LNCaP clone FGC (cell line): ENCODE measurements around the gene ZBTB39.

Experiments used
- DNase-seq: peaks from one replicate; pipeline ENCODE4 v3.0.0-alpha.2; 2011; ENCODE audit warnings: low read depth
- H3K4me3 ChIP-seq: 2 replicates; pipeline ENCODE4 v1.5.1; 2011; ENCODE audit warnings: mild to moderate bottlenecking, low read depth, low read length, control low read depth
- TF ChIP-seq, protein P1 (sequence below): IDR thresholded peaks from 2 replicates; pipeline ENCODE4 v1.5.1; 2012; ENCODE audit warnings: mild to moderate bottlenecking; ENCODE audit not compliant: control insufficient read depth, insufficient read depth; ENCODE audit errors: extremely low read depth

The ZBTB39 gene

GRCh38 chr12:57006809-57007475, 596 bp upstream of the ZBTB39 start:
- peak overlapping the region; percentile 49 for H3K4me3 ChIP-seq
- no peak for DNase-seq
- TF ChIP-seq, protein P1, sequence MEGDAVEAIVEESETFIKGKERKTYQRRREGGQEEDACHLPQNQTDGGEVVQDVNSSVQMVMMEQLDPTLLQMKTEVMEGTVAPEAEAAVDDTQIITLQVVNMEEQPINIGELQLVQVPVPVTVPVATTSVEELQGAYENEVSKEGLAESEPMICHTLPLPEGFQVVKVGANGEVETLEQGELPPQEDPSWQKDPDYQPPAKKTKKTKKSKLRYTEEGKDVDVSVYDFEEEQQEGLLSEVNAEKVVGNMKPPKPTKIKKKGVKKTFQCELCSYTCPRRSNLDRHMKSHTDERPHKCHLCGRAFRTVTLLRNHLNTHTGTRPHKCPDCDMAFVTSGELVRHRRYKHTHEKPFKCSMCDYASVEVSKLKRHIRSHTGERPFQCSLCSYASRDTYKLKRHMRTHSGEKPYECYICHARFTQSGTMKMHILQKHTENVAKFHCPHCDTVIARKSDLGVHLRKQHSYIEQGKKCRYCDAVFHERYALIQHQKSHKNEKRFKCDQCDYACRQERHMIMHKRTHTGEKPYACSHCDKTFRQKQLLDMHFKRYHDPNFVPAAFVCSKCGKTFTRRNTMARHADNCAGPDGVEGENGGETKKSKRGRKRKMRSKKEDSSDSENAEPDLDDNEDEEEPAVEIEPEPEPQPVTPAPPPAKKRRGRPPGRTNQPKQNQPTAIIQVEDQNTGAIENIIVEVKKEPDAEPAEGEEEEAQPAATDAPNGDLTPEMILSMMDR = no peak

DNA sequence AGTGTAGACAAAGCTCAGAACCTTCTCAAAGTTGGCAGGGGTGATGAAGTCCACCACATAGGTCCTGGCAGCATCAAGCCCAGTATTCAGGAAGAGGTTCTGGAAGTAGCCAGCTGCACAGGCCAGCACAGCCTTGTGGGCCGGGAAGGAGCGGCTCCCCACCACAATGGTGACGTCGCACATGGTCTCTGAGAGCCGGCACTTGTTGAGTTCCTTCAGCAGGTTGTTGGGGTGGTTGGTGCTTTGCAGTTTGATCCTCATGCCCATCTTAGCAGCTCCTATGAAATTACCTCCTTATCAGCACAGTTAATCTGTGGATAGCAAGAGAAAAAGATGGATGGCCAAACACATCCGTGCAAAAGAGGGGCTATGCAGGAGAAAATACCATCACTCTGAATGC, 1.7 kb downstream of the ZBTB39 start:
- no peak for DNase-seq
- TF ChIP-seq, protein P1 = no peak
- H3K4me3 ChIP-seq = no peak overlapping the region

DNA sequence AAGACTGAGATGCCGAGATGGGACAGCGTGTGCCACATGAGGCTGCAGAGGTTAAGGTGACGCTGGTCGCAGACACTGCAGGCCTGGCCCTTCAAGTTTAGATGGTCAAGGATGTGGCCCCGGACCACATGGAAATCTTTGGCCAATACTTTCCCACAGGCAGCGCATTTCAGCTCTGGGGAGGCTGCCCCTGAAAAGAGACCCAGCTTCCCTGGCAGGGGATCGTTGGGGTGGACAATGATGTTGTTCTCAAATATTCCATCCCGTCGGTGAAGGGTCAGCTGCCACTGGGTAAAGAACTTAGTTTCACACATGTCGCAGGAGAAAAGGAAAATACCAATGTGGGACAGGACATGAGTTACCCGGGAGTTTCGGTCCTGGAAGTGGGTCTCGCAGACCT, 3.0 kb downstream of the ZBTB39 start:
- TF ChIP-seq, protein P1 = no peak
- no peak overlapping the region for H3K4me3 ChIP-seq
- no peak for DNase-seq

DNA sequence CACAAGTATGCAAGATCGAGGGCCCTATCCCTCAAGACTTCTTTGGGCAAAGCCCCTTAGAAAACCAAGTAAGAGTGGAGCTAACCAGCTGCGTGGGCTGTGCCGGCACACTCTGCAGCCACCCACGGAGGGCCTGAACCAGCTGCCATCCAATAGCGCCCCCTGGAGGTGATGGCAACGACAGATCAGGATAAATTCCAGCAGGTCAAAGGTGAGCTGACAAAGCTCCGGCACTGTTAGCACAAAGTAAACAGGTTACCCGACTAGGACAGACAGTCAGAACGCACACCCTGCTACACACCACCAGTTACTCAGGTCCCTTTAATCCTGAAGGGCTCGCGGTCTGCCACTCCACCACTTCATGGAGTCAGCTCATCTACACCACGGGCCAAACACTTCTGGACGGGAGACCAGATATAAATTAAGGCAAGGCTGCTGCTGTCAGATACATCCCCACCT, 4.9 kb downstream of the ZBTB39 start:
- no peak overlapping the region for H3K4me3 ChIP-seq
- DNase-seq = peak; percentile 67
- TF ChIP-seq, protein P1 = peak; percentile 88

- TF ChIP-seq, protein P1 = no peak
- DNase-seq = no peak
- H3K4me3 ChIP-seq = no peak overlapping the region
Measured at GRCh38 chr12:57000393-57000792, 6.0 kb downstream of the ZBTB39 start.

DNA sequence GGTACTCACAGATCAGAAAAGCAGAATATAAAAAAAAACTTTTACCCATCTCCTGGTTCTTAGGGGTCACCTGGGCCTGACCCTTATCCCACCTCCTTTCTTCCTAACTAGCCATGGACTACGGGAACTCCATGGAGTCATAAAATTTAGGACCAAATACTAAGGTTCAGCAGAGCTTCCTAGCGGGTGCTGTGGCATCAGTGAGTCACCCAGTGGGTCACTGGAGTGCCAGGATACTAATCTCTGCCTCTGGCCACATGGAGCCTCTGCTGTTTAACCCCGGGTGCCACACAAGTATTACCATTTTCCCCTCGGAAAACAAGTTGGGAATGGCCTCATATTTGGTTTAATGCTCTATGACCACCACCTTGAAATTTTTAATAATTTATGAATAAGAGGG, 6.9 kb downstream of the ZBTB39 start:
- TF ChIP-seq, protein P1 = no peak
- no peak for DNase-seq
- H3K4me3 ChIP-seq = no peak overlapping the region

DNA sequence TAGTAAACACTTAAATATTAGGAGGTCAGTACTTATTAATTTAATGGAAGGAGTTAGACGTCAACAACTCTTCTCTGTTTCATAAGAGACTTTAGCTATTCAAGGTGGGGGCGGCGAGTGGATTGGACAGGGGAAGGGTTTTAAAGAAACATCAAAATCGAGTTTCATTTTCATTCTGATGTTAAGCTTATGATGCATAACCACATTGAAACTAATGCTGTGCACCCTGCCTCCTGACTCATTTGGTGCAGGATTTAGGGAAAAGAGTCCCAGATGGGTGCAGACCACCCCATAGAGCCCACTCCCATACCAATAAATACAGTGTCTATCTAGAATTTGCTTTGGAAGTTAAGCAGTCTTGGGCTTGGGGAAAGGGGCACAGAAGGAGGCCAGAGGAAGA, 7.4 kb downstream of the ZBTB39 start:
- TF ChIP-seq, protein P1 = no peak
- no peak for DNase-seq
- H3K4me3 ChIP-seq = no peak overlapping the region
